SK-N-MC (cell line): ENCODE data around the gene B3GAT1.
"Not testable (repeated sequence)": the region's sequence is repeated elsewhere in the genome, so short reads cannot be mapped to it uniquely, and the experiment has no call there.

Experiments
- DNase-seq: peaks from one replicate; pipeline ENCODE4 v3.0.0-alpha.2; 2011; ENCODE audit warnings: low read depth, low spot score
- H3K27ac ChIP-seq: fragments of 200-600 bp; sonication (generic); 2 replicates; pipeline ENCODE4 v1.5.1; 2016; ENCODE audit warnings: mixed run types
- H3K36me3 ChIP-seq: fragments of 200-600 bp; sonication (generic); 2 replicates; pipeline ENCODE4 v1.6.1; 2017; ENCODE audit warnings: antibody characterized with exemption, low read length, mixed read lengths; ENCODE audit not compliant: insufficient read depth
- H3K4me3 ChIP-seq: fragments of 200-600 bp; sonication (generic); 2 replicates; pipeline ENCODE4 v1.5.1; 2016
- H3K9ac ChIP-seq: fragments of 200-600 bp; sonication (generic); 2 replicates; pipeline ENCODE4 v1.8.0; 2017; ENCODE audit warnings: mixed run types, mixed read lengths; ENCODE audit not compliant: insufficient read length
- H3K9me3 ChIP-seq: fragments of 200-600 bp; sonication (generic); 2 replicates; pipeline ENCODE4 v1.6.1; 2017; ENCODE audit warnings: low read depth, mild to moderate bottlenecking, antibody characterized with exemption, low read length, moderate library complexity, mixed read lengths
- EZH2 ChIP-seq: fragments of 200-600 bp; sonication (generic); IDR thresholded peaks from one replicate; pipeline ENCODE4 v1.6.1; 2017; ENCODE audit warnings: antibody characterized with exemption
- FOXP2 ChIP-seq: optimal IDR thresholded peaks from 2 replicates; pipeline ENCODE3; 2011; ENCODE audit warnings: mild to moderate bottlenecking, moderate library complexity; ENCODE audit not compliant: insufficient read depth; ENCODE audit errors: extremely low read length, control extremely low read depth
- POLR2AphosphoS5 ChIP-seq: IDR thresholded peaks from 2 replicates; pipeline ENCODE4 v1.6.1; 2012; ENCODE audit warnings: mild to moderate bottlenecking, low read depth, low read length, borderline replicate concordance

Gene B3GAT1

GRCh38 chr11:134412203-134413042, at the start of gene B3GAT1:
Gene B3GAT1 (minus strand): TSS chr11:134412242. CDS start chr11:134387659, 24,583 bp downstream.
- Histone ChIP-seq H3K4me3 (peak within 1 kb of the TSS; percentile 73), H3K9ac (no peak within 1 kb of the TSS), H3K27ac (no peak within 1 kb of the TSS), H3K36me3 (no peaks in the 10 kb centered on the region), H3K9me3 (no peaks in the 10 kb centered on the region)
- DNase-seq, result no peak
- TF ChIP-seq EZH2, result no peak
- TF ChIP-seq FOXP2, result no peak
- TF ChIP-seq POLR2AphosphoS5, result no peak

GRCh38 chr11:134461621-134462020, 49.6 kb upstream of the B3GAT1 start:
- Histone ChIP-seq H3K27ac (no peak overlapping the region), H3K9me3 (no peaks in the 10 kb centered on the region), H3K9ac (no peak overlapping the region), H3K4me3 (no peak overlapping the region), H3K36me3 (no peaks in the 10 kb centered on the region)
- TF ChIP-seq FOXP2, result no peak
- TF ChIP-seq POLR2AphosphoS5, result no peak
- no peak for TF ChIP-seq EZH2
- DNase-seq, result no peak

DNA sequence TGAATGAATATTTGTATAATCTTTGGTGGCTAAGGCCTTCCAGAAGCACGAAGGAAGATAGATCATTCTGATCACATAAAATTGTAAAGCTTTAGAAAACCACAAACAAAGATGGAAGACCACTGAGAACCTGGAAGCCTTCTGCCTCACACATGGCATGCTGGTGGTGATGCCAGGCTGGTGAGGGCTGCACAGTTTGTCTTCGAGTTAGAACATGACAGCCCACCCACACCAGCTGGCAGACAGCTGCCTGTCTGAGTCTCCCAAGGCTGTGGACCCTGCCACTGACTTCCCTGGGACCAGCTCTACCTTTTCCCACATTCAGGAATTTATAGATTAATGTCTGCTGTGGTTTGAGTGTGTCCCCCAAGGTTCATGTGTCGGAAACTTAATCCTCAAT, 48.8 kb upstream of the B3GAT1 start:
- H3K9me3 ChIP-seq, result no peaks in the 10 kb centered on the region
- no peak for TF ChIP-seq FOXP2
- TF ChIP-seq POLR2AphosphoS5, result no peak
- TF ChIP-seq EZH2, result no peak

DNA sequence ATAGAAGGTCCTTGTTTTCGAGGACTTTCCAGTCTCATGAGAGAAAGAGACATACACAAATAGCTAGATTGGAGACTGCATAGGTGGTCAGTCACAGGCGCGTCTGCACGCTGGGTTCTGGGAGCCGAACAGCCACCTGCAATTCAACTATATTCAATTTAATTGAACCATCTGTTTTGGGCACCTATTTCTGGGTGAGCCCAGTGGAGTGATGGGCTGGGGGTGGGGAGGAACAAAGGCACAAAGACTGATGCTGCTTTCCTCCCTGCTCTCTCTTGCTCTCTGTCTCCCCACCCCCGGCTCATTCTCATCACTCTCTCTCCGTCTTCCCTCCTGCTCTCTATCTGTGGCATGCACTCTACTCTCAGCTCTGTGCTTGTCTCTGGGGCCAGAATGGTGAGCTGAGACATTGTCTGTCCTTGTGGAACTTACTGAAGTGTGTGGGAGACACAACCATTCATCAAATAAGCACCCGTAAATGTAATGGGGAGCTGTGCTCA, 48.1 kb upstream of the B3GAT1 start:
- no peaks in the 10 kb centered on the region for H3K36me3 ChIP-seq
- no peaks in the 10 kb centered on the region for H3K9me3 ChIP-seq
- no peak overlapping the region for H3K9ac ChIP-seq
- TF ChIP-seq FOXP2 (no peak), POLR2AphosphoS5 (no peak), EZH2 (no peak)
- H3K27ac ChIP-seq, result no peak overlapping the region
- no peak for DNase-seq
- H3K4me3 ChIP-seq, result no peak overlapping the region

More for the DNA sequence above, 48.8 kb upstream of the B3GAT1 start:
- H3K4me3 ChIP-seq, result no peak overlapping the region
- H3K9ac ChIP-seq, result no peak overlapping the region
- DNase-seq, result no peak
- no peak overlapping the region for H3K27ac ChIP-seq
- no peaks in the 10 kb centered on the region for H3K36me3 ChIP-seq

- H3K9ac ChIP-seq, result no peak overlapping the region
- H3K27ac ChIP-seq, result no peak overlapping the region
- no peak for TF ChIP-seq EZH2
- no peak for TF ChIP-seq FOXP2
- no peak for TF ChIP-seq POLR2AphosphoS5
- H3K9me3 ChIP-seq, result no peaks in the 10 kb centered on the region
- no peaks in the 10 kb centered on the region for H3K36me3 ChIP-seq
- H3K4me3 ChIP-seq, result no peak overlapping the region
- no peak for DNase-seq
These were observed 47.4 kb upstream of the B3GAT1 start for GRCh38 chr11:134459246-134460061.

- not testable (repeated sequence) for H3K9me3 ChIP-seq
These were observed 45.5 kb upstream of the B3GAT1 start for GRCh38 chr11:134457411-134458007.

GRCh38 chr11:134455516-134455915, 43.5 kb upstream of the B3GAT1 start:
- no peak overlapping the region for H3K27ac ChIP-seq
- no peaks in the 10 kb centered on the region for H3K36me3 ChIP-seq
- no peaks in the 10 kb centered on the region for H3K9me3 ChIP-seq
- DNase-seq, result no peak
- no peak overlapping the region for H3K4me3 ChIP-seq
- TF ChIP-seq POLR2AphosphoS5 (no peak), FOXP2 (no peak), EZH2 (no peak)
- H3K9ac ChIP-seq, result no peak overlapping the region

More at GRCh38 chr11:134457411-134458007, 45.5 kb upstream of the B3GAT1 start:
- DNase-seq, H3K9ac ChIP-seq, H3K27ac ChIP-seq, H3K4me3 ChIP-seq, H3K36me3 ChIP-seq: not testable (repeated sequence)

- Histone ChIP-seq H3K36me3 (no peaks in the 10 kb centered on the region), H3K27ac (no peak overlapping the region), H3K4me3 (no peak overlapping the region), H3K9ac (no peak overlapping the region), H3K9me3 (no peaks in the 10 kb centered on the region)
- TF ChIP-seq EZH2 (no peak), FOXP2 (no peak), POLR2AphosphoS5 (no peak)
- no peak for DNase-seq
These were observed 42.2 kb upstream of the B3GAT1 start for GRCh38 chr11:134454146-134454690.
